Stimulated activated CD4-positive, alpha-beta T cell treated with anti-CD3 and anti-CD28 coated beads, Interleukin-4, amount 100 ng/mL, for 4 hours (primary cell): ENCODE measurements around the gene MCL1.

ENCODE experiments used
- DNase-seq, 2 experiments: peaks; one replicate each; pipeline ENCODE4 v3.0.0-alpha.2; 2020

Gene MCL1

DNA sequence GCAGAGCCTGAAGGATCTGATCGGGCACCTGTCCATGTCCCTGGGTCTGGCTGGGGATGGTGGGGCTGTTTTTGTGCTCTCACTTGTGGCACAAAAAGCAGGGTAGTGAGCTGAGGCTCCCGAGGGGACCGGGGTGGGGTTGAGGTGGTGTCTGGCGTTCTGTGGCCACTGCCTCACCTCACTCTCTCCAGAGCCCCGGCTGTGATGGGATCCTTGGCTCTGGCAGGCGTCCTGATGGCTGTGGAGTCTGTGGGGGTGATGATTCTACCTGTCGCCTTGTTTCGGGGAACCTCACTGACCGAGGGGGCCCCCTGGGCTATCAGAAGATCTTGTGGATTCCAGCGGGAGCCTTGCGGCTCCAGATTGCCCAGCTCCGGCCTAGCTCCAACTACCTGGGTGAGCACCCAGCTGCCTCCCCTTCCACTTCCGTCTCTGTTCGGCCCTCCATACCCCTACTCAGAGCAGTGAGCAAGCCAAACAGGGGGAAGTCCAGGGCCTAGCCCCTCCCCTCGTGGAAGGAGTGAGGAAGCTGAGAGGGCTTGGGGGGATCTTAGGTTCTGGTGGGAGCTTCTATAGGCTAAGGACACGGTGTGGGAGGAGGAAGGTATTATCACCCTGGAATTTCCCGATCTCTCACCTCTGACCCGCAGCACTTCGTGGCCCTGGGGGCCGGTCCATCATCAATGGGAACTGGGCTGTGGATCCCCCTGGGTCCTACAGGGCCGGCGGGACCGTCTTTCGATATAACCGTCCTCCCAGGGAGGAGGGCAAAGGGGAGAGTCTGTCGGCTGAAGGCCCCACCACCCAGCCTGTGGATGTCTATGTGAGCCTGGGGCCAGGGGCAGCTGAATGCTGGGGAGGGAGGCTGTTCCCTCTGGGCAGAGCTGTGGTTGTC is 23.2 kb downstream of the MCL1 start:
- DNase-seq = no peak

DNA sequence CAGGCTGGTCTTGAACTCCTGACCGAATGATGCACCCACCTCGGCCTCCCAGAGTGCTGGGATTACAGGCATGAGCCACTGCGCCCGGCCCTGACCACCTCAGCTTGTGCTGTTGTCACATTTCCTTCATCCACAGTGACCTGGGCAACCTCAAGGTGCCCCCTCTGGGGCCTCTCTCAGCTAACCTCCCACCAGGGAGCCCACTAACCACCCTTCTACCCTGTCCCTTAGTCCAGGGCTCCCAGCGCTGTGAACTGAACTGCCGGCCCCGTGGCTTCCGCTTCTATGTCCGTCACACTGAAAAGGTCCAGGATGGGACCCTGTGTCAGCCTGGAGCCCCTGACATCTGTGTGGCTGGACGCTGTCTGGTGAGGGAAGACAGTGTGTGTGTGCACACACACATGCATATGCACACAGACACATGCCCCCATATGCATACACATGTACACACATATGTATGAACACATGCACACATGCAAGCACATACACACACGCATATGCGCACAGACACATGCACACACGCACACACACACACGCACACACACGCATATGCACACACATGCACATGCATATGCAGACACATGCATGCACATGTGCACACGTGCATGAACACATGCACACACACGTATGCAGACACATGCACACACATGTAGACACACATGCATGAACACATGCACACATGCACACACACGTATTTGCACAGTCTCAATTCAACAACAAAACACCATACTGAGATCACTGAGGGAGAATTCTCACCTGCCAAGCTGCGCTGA is 24.0 kb downstream of the MCL1 start:
- DNase-seq = no peak

DNA sequence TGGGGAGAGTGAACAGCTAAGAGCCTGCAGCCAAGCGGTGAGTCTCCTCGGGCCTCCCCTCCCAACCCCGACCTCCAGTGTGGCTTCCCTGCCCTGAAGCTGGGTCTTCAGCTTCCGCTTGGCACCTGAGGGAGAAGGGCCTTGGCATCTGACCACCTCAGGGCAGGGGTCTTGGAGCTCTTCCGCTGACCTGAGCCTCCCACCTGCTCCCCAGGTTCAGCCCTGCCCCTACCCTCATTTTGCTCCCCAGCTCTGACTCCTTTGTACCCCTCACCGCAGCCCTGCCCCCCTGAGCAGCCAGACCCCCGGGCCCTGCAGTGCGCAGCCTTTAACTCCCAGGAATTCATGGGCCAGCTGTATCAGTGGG is 25.3 kb downstream of the MCL1 start:
- no peak for DNase-seq

DNA sequence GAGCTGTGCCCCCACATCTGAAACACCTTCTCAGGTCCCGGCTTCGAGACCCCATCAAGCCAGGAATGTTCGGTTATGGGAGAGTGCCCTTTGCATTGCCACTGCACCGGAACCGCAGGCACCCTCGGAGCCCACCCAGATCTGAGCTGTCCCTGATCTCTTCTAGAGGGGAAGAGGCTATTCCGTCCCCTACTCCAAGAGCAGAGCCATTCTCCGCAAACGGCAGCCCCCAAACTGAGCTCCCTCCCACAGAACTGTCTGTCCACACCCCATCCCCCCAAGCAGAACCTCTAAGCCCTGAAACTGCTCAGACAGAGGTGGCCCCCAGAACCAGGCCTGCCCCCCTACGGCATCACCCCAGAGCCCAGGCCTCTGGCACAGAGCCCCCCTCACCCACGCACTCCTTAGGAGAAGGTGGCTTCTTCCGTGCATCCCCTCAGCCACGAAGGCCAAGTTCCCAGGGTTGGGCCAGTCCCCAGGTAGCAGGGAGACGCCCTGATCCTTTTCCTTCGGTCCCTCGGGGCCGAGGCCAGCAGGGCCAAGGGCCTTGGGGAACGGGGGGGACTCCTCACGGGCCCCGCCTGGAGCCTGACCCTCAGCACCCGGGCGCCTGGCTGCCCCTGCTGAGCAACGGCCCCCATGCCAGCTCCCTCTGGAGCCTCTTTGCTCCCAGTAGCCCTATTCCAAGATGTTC is 25.9 kb downstream of the MCL1 start:
- DNase-seq = no peak

DNA sequence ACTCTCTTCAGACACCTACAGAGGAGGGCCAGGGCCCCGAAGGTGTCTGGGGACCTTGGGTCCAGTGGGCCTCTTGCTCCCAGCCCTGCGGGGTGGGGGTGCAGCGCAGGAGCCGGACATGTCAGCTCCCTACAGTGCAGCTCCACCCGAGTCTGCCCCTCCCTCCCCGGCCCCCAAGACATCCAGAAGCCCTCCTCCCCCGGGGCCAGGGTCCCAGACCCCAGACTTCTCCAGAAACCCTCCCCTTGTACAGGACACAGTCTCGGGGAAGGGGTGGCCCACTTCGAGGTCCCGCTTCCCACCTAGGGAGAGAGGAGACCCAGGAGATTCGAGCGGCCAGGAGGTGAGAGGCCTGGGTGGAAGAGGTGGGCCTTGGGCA is 26.5 kb downstream of the MCL1 start:
- DNase-seq = no peak

DNA sequence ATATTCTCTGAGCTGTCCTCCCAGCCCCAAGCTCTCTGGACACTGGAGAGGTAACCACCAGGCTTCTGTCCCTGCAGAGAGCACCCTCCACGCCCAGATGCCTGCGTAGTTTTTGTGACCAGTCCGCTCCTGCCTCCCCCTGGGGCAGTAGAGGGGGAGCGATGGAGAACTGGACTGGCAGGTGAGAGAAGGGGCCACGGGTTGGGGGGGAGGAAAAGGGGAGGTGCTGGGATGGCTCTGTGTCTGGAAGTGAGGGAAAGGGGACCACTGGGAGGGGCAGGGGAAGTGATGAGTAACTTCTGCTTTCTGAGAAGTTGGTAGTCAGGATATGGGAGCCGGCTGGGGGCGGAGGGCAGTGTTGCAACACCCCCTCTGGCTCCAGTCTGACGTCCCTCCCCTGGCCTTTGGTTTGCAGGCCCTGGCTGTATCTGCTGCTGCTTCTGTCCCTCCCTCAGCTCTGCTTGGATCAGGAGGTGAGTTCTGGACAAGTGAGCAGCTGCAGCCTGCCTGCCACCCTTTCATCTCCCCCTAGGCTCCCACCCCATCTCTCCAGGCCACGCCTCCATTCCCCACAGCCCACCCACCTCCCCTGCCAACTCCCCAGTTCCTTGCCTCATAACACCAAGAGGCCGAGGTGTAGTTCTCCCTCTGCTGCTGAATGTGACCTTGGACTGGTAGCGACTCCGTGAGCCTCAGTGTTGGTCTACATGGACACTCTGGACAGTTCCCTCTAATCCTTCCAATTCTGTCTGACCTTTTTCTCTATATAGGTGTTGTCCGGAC is 27.1 kb downstream of the MCL1 start:
- no peak for DNase-seq

DNA sequence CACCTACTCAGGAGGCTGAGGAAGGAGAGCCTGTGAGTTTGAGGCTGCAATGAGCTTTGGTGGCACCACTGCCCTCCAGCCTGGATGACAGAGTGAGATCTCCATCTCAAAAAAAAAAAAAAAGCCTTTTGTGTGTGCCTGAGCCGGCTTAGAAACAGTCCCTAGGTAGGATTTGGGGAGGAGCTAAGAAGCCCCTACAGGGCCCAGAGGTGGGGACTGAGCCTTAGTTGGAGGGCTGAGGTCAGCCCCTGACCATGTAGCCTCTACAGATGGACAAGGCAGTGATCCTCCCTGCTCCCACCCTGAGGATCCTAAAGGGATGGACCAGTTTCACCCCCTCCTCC is 27.7 kb downstream of the MCL1 start:
- no peak for DNase-seq

DNA sequence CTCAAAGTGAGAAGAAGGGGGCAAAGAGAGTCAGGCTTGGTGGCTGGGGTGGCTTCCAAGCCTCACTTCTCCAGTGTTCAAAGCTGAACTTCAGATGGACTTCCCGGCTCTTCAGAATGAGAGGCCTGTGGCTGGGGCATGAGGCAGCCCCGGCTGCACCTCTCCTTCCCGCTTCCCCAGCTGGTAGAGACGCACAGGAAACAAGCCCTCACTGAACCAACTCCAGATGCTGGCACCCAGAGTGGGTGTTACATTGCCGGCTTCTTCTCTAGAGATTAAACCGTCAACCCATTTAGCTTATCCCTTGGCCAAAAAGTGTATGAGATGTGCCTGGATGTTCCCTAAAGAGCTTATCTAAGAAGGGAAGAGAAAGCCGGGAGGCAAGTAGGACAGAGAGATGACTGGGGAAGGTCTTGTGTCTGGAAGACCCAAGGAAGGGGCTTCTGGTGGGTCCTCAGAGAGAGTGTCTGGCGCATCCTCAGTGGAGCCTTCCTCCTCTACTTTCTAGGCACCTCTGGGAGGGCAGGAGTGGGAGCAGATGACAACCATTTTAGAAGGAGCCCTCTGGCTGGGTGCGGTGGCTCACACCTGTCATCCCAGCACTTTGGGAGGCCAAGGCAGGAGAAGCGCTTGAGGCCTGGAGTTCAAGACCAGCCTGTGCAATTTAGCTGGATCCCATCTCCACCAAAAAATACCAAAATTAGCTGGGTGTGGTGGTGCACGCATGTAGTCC is 28.2 kb downstream of the MCL1 start:
- no peak for DNase-seq

DNA sequence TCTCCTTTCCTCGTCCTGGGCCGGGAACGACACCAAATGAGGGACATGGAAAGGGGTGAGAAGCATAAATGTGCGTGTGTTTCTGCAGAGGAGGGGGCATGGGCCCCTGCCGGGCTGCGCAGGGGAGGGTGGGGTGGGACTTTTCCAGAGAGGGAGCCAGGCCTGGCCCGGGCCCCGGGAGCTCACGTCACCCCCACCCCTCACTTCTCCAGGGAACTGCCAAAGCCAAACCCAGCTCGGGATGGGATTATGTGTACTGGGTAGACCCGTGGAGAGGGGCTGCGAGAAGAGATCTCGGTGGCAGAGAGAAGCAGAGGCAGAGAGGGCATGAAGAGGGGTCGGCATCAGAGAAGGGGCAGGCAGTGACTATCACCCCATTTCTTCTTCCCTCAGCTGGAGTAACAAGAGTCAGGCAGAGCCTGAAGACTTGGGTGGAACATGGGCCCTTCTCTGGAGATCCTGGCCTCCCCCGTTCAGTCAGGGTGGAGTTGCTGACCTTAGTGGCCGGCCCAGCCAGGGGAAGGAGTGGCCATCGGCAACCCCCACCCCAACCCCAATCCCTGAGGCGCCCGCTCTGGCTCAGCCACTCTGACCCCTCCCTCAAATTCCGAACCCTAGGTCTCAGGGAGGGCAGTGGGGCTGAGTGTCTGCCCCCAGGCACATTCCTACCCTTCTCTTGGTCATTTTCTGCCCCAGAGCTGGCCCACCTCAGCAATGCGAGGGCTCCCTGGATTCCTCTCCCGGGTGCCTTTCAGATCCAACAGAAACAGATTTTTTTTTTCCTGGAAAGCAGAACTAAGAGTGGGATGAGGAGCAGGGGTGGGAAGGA is 29.0 kb downstream of the MCL1 start:
- no peak for DNase-seq

DNA sequence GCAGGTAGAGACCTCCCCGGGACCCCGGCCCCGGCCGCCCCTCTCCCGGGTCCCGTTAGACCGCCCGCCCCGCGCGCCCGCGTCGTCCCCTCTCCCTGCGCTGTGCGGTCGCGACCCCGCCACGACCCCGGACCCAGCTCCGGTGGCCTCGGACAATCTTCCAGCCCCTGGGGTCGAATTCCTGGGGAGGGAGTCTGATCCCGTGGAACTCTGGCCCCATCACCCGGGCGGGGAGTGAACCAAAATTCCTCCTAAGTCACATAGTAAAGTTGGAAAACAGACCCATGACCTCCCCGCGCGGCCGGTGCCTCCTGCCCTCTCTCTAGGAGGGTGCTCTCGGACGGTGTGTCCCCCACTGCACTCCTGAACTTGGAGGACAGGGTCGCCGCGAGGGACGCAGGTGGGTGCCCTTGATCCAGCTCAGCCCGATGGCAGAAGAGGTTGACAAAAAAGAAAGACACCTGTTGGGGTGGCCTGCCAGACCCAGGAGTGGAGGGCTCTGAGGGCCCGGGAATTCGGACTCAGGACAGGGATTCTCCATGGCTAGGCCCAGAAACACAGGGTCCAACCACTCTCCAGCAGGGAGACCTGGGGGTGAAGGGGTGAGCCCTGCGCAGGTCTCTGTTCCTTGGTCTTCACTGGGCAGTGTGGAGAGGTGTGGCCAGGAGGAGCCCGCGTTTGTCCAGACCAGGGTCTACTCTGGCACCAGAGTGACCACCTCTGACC is 29.8 kb downstream of the MCL1 start:
- no peak for DNase-seq

DNA sequence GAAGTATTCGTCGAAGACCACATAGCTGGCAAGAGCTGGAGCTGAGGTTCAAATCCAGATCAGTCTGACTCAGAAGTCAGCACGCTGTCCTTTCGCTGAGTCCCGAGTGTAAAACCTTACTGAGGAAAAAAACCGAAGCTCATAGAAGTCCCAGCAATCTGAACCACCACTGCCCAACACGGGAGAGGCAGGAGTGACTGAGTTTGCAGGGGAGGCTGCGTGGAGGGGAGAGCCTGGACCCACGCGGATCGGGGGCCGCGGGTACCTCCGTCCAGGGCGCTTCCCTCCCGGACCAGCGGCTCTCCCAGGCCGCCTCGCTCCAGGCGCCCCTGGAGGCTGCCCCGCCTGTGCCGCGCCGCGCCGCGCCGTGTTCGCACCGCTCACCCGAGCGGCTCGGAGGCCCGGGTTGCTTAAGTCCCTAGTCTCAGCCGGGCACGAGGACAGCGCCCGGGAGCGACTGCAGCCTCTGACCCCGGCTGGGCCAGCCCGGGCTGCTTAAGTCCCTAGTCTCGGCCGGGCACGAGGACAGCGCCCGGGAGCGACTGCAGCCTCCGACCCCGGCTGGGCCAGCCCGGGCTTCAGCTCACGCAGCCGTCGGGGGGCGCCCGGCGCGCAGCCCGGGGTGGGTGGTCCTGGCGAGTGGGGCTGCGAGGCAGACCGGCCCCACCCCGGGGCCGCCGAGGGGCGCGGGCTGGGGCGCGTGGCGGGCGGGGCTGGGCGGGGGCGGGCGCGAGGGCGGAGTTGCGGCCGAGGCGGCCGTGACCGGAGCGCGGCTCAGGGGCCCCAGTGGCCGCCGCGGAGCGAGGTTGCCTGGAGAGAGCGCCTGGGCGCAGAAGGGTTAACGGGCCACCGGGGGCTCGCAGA is 30.5 kb downstream of the MCL1 start, which contains the start of gene ADAMTSL4:
Gene ADAMTSL4, plus strand, starts transcription at position 777 of the 864 bp plus-strand sequence. CDS start 2,881 bp downstream, outside the sequence.
- no peak for DNase-seq

DNA sequence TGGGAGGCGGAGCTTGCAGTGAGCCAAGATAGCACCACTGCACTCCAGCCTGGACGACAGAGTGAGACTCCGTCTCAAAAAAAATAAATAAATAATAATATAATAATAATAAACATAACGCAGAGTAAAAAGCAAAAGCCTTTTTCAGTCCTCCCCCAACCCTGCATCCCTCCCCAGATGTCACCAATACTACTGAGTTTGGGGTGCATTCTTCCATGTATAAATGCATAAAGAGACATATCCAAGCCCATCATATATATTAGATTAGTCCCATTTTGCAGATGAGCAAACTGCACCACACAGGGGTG is 31.1 kb downstream of the MCL1 start:
- DNase-seq = no peak

DNA sequence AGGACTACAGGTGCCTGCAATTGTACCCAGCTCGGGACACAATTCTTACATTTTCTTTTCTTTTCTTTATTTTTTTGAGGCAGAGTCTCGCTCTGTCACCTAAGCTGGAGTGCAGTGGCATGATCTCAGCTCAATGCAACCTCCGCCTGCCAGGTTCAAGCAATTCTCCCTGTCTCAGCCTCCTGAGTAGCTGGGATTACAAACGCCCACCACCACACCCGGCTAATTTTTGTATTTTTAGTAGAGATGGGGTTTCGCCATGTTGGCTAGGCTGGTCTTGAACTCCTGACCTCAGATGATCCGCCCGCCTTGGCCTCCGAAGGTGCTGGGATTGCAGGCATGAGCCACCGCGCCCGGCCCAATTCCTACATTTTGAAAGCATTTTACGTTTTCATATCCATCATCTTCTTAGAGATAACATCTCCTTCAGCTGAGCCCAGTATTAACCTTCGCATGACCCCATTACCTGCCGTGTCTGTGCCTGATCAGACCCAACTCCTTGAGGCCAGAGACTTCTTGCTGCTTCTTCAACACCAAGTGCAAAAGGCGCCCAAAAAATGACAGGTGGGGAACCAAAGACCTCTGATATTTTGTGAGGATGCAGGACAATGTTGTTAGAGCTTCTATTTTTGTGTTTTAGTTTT is 33.0 kb downstream of the MCL1 start:
- no peak for DNase-seq

DNA sequence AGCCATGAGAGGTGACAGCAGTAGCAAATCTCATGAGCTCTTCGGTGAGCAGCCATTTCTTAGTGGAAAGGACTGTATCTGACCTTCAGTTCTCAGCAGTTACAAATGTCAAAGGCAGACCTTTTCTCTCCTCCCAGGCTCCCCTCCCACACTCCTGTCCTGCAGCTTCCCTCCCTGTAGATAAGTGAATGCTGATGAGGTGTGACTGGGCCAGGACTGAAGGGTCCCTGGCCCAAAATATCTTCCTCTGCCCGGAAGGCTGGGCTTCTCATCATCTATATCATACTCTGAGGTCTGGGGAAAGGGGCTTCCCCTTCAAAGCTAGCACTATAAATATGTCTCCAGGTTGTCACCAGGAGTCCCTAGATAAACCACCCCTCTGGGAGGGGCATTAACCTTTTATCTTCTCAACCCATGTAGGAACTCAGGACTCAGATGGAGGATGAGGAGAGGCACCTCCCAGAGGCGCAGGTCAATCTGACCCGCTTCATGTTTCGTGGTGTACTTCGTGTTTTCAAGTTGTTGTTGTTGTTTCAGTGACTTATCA is 33.9 kb downstream of the MCL1 start:
- no peak for DNase-seq

DNA sequence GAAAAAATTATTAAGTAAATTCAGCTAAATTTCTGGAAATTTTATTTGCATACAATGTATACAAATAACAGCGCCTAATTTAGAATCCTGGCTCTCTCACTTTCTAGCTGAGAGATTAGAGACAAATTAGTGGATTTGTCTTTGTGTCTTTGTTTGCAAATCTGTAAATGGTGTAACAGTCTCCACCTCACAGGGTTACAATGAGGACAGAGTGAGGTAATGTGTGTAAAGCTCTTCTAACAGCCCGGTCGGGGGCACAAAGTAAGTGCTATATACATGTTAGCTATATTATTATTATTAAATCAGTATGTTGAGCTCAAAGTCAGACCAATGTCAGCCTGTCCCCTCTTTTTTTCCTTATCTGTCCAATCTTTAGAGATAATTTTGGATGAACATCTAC is 35.2 kb downstream of the MCL1 start:
- DNase-seq = no peak

DNA sequence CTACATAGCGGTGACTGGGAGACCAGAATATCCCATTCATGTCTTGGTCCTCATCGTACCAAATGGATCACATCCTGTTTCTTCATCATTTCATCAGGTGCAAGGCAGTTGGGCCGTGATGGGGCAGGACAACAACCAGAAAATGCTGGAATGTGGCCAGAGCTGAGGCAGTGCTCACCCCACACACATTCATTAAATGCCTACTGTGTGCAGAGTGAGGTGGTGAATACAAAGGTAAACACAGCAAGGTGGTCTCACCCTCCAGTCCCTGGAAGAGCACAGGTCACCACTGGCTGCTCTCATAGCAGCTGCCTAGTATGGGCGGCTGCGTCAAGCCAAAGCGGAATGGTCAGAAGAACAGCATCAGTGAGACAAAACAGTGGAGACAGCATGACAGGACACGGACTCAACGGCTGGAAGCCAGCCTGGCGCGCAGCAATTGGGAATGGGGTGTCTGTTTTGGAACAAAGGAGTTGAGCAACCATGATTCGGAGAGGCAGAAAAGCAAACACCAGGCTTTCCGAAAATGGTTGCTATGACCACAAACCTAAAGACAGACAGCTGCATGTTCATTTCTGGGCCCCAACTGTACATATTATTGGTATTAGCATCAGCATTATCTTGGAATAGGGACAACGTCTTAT is 35.8 kb downstream of the MCL1 start:
- no peak for DNase-seq

DNA sequence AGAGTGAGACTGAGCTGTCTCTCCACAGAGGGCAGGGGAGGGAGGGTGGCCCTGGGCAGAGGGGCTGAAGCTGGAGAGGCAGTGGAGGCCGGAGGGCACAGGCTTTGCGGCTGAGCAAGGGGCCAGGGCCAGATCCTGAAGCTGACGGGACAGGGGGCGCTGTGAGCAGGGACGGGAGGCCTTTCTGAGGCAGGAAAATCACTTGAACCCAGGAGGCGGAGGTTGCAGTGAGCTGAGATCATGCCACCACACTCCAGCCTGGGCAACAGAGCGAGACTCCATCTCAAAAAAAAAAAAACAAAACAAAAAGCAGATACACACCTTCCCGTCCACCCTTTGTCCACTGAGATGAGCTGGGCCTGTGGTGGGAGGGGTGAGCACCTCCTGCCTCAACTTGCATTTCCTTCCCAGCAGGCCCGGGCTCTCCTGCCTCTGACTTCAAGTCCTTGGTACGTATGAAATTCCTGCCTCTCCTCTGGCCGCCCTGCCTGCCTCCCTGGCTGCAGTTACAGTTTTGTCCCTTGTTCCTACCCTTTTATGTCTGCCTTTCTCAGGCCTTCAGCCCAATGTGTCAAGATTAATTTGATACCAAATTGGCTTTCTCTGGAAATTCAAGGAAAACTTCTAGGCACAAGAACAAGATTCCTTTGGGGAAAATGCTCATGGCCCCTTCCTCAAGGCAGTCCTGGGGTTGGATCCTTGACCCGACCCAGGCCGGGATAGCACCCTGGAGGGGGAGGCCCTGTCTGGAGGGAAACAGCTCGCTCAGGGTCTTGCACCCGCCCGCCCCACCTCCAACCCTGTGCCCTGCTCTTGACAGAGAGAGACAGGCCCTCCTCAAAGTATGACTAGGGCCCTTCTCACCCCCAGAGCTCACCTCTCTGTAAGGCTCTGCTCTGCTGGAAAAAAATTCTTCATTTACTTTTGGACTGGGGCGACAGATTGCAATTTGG is 41.4 kb downstream of the MCL1 start:
- DNase-seq = no peak
